GM19397 (cell line): ENCODE results near the gene STEAP3.
A peak's percentile ranks its signal among the peaks of the same experiment; 100 is the strongest.

Experiments
- ATAC-seq: cut with Tn5 transposase; IDR thresholded peaks from one replicate; pipeline ENCODE4 v1.9.1; 2021; ENCODE audit warnings: mild to moderate bottlenecking, moderate library complexity; ENCODE audit not compliant: unreplicated experiment

The STEAP3 gene

GRCh38 chr2:119225105-119225865 is 1.7 kb downstream of the STEAP3 start:
- ATAC-seq: no peak

GRCh38 chr2:119225926-119226325 is 2.3 kb downstream of the STEAP3 start:
- no peak for ATAC-seq

GRCh38 chr2:119227346-119227745 is 3.7 kb downstream of the STEAP3 start:
- no peak for ATAC-seq

- no peak for ATAC-seq
Measured at GRCh38 chr2:119228136-119228535, 4.5 kb downstream of the STEAP3 start.

GRCh38 chr2:119228964-119229363 is 5.3 kb downstream of the STEAP3 start:
- ATAC-seq: no peak

GRCh38 chr2:119229716-119230115 is 6.1 kb downstream of the STEAP3 start:
- no peak for ATAC-seq

- ATAC-seq: no peak
Measured at GRCh38 chr2:119230219-119231185, 6.9 kb downstream of the STEAP3 start.

- ATAC-seq: peak; percentile 38
Measured at GRCh38 chr2:119231975-119232665, 8.5 kb downstream of the STEAP3 start.

GRCh38 chr2:119232666-119232993 is 9.0 kb downstream of the STEAP3 start:
- ATAC-seq: peak; percentile 38

- peak; percentile 49 for ATAC-seq
Measured at GRCh38 chr2:119233326-119234020, 9.8 kb downstream of the STEAP3 start.

GRCh38 chr2:119234021-119235019 is 10.7 kb downstream of the STEAP3 start:
- no peak for ATAC-seq

GRCh38 chr2:119236796-119237195 is 13.2 kb downstream of the STEAP3 start:
- ATAC-seq: no peak

- ATAC-seq: no peak
Measured at GRCh38 chr2:119240311-119241204, 16.9 kb downstream of the STEAP3 start.

GRCh38 chr2:119241205-119241532 is 17.5 kb downstream of the STEAP3 start:
- ATAC-seq: no peak

GRCh38 chr2:119242276-119243119 is 18.9 kb downstream of the STEAP3 start:
- ATAC-seq: no peak

GRCh38 chr2:119243621-119244020 is 20.0 kb downstream of the STEAP3 start:
- ATAC-seq: no peak

- no peak for ATAC-seq
Measured at GRCh38 chr2:119245076-119245840, 21.6 kb downstream of the STEAP3 start.
